HG03108 (cell line): Measurements from ENCODE around the gene CISTR.
"Not testable (repeated sequence)": the region's sequence is repeated elsewhere in the genome, so short reads cannot be mapped to it uniquely, and the experiment has no call there.

Source experiments
- ATAC-seq: cut with Tn5 transposase; IDR thresholded peaks from one replicate; pipeline ENCODE4 v1.9.1; 2021; ENCODE audit warnings: moderate library complexity; ENCODE audit not compliant: unreplicated experiment

The CISTR gene

GRCh38 chr12:53764615-53765014, 12.8 kb upstream of the CISTR start:
- ATAC-seq = no peak

DNA sequence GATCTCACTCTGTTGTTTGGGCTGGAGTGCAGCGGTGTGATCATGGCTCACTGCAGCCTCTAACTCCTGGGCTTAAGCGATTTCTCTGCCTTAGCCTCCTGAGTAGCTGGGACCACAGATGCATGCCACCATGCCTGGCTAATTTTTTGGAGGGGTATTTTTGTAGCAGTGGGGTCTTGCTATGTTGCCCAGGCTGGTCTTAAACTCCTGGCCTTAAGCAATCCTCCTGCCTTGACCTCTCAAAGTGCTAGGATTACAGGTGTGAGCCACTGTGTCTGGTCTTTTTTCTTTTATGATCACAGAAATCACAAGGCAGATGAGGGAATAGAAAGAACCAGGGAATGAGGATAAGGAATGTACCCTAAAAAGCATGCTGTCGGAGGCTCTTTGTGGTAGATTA, 11.0 kb upstream of the CISTR start:
- not testable (repeated sequence) for ATAC-seq

- no peak for ATAC-seq
Measured at GRCh38 chr12:53761306-53761705, 9.5 kb upstream of the CISTR start.

- ATAC-seq = no peak
Measured at GRCh38 chr12:53759261-53759660, 7.5 kb upstream of the CISTR start.

DNA sequence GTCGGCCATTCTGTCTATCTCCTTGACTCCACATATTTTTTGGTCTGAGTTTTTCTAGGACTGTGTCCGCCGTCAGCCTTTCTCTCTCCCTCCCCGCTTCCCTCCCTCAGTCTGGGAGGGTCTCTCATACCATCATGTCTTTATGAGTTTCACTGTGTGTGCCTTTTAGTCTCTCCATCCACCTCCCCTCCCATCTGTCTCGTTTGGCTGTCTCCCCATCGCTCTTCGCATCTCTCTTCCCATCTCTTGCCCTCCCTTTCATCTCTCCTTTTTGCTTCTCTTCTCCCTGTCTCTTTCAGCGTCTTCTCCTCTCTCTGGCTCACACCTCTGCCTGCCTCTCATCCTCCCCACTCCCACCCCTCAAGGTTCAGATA, 6.9 kb upstream of the CISTR start:
- no peak for ATAC-seq

GRCh38 chr12:53758081-53758729, 6.4 kb upstream of the CISTR start:
- ATAC-seq = no peak

GRCh38 chr12:53757101-53757770, 5.5 kb upstream of the CISTR start:
- peak; percentile 58 for ATAC-seq

DNA sequence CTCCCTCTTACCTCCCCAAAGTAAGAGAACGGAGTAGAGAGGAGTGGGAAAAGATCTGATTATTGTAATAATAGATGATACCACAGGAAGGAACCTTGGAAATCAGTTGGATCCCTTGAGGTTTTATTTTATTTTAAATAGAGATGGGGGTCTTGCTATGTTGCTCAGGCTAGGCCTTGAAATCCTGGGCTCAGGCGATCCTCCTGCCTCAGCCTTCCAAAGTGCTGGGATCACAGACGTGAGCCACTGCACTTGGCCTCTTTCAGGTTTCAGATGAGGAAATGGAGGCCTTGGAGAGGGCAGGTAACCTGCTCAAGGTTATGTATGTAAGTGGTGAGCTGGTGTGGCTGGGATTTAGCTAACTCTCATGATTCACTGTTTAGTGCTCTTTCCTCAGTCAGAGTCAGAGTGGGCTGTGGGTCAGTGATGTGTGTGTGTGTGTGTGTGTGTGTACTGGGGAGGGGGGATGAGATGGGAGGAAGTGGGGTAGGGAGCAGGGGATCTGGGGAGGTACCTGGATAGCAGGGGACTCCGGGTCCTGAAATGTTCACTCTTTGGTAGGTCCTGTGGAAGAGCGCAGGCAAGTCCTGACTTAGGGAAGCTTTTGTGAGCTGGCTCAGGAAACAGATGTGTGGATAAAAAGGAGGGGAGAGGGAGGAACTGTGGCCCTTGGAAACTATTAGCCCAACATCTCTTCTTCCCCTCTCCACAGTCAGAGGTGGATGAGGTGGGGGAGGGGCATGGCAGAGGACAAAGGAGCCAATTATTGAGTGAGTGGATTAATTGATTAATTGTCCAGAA, 4.7 kb upstream of the CISTR start:
- ATAC-seq = no peak

GRCh38 chr12:53755893-53756292, 4.1 kb upstream of the CISTR start:
- no peak for ATAC-seq

DNA sequence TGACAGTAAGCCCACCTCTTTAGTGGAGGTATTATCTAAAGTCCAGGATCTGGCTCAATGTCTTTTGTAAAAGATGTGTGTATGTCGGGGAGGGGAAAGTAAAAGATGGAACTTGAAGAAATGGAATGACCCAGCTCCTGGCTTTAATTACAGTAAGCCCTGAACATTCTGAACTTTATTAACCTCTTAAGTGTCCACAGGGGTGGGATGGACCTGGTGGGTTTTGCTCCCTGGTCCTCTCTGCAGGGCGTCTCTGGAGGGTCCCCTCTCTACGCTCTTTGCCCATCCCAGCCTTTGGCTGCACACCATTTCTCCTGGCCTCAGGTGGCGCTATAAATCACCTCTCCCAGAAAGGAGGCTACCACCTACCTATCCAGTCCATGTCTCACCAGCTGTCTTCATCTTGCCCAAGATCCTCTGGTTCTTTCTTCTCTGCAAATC, 3.7 kb upstream of the CISTR start:
- ATAC-seq = no peak

DNA sequence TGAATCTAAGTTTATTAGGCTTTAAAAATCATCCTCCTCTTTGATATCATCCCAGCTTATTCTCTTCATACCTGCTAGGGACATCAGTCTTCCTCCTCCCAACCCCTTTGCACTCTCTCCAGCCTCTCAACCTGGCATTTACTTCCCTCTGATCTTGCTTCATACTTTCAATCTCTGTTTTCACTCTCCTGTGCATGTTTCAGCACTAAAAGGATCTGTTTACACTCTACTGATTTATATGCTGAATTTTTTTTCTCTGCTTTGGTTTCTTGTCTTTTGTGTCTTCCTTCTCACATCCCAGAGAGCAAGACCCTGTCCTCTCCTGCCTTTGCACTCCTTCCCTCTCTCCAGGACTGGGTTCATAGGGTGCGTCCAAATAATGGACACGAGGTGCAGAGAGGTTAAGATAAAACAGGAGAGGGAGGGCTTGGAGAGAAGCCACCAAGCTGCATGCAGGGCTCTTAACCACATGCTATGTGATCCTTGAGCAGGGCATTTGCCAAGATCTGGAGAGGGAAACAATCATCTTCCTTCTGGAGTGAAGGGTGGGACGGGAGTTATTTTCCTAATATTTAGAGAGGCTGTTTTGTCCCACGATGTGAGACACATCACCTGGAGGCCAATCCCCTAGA, 3.0 kb upstream of the CISTR start:
- no peak for ATAC-seq

DNA sequence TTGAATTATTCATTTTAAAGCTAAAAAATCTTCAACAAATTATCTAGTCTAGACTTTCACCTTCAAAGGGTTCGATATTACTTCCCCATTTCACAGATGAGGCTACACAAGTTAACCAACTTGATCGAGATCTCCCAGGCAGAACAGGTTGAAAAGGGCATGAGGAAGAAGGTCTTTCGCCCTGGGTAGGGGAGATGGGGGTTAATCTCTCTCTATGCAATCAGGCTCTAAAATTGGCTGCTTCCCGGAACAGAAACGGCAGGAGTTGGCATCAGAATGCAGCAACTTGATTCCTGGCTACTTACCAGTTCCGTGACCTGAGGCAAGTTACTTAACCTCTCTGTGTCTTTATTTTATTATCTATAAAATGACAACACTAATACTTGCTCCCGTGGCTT, 2.4 kb upstream of the CISTR start:
- no peak for ATAC-seq

DNA sequence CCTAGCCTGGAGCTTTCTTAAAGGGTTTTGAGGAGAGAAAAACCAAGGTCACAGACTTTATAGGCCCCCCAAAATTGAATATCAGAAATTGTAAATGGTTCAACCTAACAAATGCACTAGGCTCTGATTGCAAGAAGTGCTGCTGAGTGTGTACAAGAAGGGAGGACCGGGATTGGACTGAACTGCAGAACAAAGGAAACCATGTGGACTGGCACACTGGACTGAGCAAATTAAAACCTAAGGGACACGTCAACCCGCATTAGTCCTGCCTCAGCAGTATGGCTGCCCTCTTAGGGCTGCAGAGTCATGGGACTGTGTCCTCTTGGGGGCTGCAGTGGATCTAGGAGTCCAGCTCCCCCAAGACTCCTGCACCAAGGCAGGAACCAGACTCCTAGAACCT, 842 bp upstream of the CISTR start:
- ATAC-seq = no peak

- no peak for ATAC-seq
Measured at GRCh38 chr12:53752192-53752601, 418 bp upstream of the CISTR start.

GRCh38 chr12:53750812-53751335, 905 bp downstream of the CISTR start:
- peak; percentile 13 for ATAC-seq

- no peak for ATAC-seq
Measured at GRCh38 chr12:53749986-53750811, 1.6 kb downstream of the CISTR start.

DNA sequence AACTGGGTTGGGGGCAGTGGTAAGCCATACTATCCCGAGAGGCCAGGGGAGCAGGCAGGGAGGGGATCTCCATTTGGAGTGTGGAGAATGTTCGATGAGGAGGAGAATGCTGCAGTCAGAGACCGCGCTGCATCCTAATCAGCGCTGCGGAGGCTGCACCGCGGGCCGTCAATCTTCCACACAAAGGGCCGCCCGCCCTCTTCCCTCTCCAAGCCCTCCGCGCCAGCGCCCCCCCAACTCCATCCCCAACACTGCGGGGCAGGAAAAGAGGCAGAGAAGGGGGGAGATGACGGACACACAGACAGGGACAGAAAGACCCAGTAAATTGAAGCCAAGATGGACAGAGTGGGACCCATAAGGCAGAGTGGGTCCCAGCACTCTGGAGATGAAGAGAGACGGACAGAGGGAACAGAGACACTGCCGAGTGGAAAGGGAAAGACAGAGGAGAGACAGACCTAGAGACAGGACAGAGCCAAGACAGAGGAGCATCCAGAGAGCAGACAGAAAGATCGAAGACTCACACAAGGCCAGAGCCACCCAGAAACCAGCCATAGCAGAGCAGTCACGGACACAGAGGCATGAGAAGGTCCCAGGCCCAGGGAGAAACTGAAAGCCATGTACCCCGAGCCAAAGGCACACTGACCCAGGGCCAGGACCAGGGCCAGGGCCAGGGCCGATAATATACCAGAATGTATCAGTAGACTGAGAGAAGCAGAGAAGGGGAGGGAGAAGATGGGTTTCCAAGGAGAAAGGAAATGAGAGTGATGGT, 3.5 kb downstream of the CISTR start:
- ATAC-seq = no peak

- no peak for ATAC-seq
Measured at GRCh38 chr12:53747095-53747494, 4.7 kb downstream of the CISTR start.

GRCh38 chr12:53746592-53747092, 5.1 kb downstream of the CISTR start:
- ATAC-seq = no peak
